Suprapubic skin (tissue), 4 donors: ENCODE data around the gene NUDT6.

Source experiments
- EP300 ChIP-seq: sonication (generic); formaldehyde crosslinking; IDR thresholded peaks from one replicate; pipeline ENCODE4 v1.6.1; 2017; ENCODE audit warnings: antibody characterized with exemption
- POLR2A ChIP-seq, 2 donors: fragments of 450-650 bp; IDR thresholded peaks; one replicate each; pipeline ENCODE4 v1.6.1; 2017; ENCODE audit warnings: antibody characterized with exemption in 2 of 2, mild to moderate bottlenecking in 2 of 2, moderate library complexity in 2 of 2
- POLR2AphosphoS5 ChIP-seq, 3 donors: sonication (generic); formaldehyde crosslinking; IDR thresholded peaks; one replicate each; pipeline ENCODE4 v1.6.1; 2017; ENCODE audit warnings: antibody characterized with exemption in 3 of 3
- TF ChIP-seq, protein P1 (sequence below), 2 donors: fragments of 200-600 bp in 1 of 2; fragments of 450-650 bp in 1 of 2; sonication (generic) in 1 of 2; IDR thresholded peaks; one replicate each; pipeline ENCODE4 v1.5.1; 2016 to 2019; ENCODE audit warnings: antibody characterized with exemption in 2 of 2, mild to moderate bottlenecking in 1 of 2, moderate library complexity in 1 of 2

DNA sequence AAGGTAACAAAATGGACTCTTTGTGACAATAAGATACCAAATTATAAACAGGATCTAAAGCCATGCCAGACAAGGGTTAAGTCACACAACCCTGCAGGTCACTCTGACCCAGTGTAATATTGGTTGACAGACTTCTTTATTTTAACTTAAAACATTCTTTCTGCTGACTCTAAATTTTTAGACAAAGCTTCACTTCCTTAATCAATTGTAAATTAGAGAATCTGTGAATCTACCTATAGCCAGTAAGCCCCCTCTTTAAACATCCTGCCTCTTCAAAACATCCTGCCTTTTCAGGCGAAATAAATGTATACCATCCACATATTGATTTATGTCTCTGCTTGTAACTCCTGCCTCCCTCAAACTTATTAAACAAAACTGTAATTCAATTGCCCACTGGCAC is 14.2 kb downstream of the NUDT6 start:
- TF ChIP-seq POLR2A (IDR thresholded peaks at IDR 0.05) (no peak), POLR2AphosphoS5 (IDR thresholded peaks at IDR 0.05) (no peak), EP300 (no peak)
- TF ChIP-seq, protein P1, sequence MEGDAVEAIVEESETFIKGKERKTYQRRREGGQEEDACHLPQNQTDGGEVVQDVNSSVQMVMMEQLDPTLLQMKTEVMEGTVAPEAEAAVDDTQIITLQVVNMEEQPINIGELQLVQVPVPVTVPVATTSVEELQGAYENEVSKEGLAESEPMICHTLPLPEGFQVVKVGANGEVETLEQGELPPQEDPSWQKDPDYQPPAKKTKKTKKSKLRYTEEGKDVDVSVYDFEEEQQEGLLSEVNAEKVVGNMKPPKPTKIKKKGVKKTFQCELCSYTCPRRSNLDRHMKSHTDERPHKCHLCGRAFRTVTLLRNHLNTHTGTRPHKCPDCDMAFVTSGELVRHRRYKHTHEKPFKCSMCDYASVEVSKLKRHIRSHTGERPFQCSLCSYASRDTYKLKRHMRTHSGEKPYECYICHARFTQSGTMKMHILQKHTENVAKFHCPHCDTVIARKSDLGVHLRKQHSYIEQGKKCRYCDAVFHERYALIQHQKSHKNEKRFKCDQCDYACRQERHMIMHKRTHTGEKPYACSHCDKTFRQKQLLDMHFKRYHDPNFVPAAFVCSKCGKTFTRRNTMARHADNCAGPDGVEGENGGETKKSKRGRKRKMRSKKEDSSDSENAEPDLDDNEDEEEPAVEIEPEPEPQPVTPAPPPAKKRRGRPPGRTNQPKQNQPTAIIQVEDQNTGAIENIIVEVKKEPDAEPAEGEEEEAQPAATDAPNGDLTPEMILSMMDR (IDR thresholded peaks at IDR 0.05): no peak
